HepG2 (cell line): ENCODE measurements around the gene TARBP2. TPM values are rescaled to one million over a fixed set of nuclear protein-coding genes. Genes with fewer than 3 reads are reported as not detected.

Source experiments
- ARNT2 ChIP-seq: sonication (generic); formaldehyde crosslinking; IDR thresholded peaks from 2 replicates; pipeline ENCODE4 v1.8.0; 2022; ENCODE audit warnings: mild to moderate bottlenecking, low read depth, missing genetic modification reagents, moderate library complexity
- BCL6 ChIP-seq: IDR thresholded peaks from 2 replicates; pipeline ENCODE4 v1.6.1; 2016; ENCODE audit warnings: missing genetic modification reagents, missing compliant biosample characterization
- CBX2 ChIP-seq, 2 experiments: fragments of 200-600 bp in 1 of 2; sonication (generic); formaldehyde crosslinking in 1 of 2; IDR thresholded peaks; 2 replicates each; pipeline versions ENCODE4 v1.7.0 to v1.8.1; 2018 to 2022; ENCODE audit warnings: low read depth in 2 of 2, low read length in 1 of 2, mild to moderate bottlenecking in 1 of 2, missing genetic modification reagents in 1 of 2
- EZH2 ChIP-seq: conservative IDR thresholded peaks from 2 replicates; pipeline ENCODE4 v1.6.1; 2012; ENCODE audit warnings: mild to moderate bottlenecking, low read depth, low read length, moderate library complexity
- IRF9 ChIP-seq: sonication (generic); formaldehyde crosslinking; IDR thresholded peaks from 2 replicates; pipeline ENCODE4 v1.8.0; 2022; ENCODE audit warnings: missing genetic modification reagents, mild to moderate bottlenecking, borderline replicate concordance
- MTF1 ChIP-seq: sonication (generic); formaldehyde crosslinking; IDR thresholded peaks from 2 replicates; pipeline ENCODE4 v1.5.0; 2020; ENCODE audit warnings: missing genetic modification reagents
- MYNN ChIP-seq: sonication (generic); formaldehyde crosslinking; IDR thresholded peaks from 2 replicates; pipeline ENCODE4 v1.4.0; 2020; ENCODE audit warnings: mild to moderate bottlenecking, low read depth, missing genetic modification reagents
- NCOA5 ChIP-seq: sonication (generic); formaldehyde crosslinking; IDR thresholded peaks from 2 replicates; pipeline ENCODE4 v1.4.0; 2020; ENCODE audit warnings: missing genetic modification reagents
- RXRB ChIP-seq: IDR thresholded peaks from 2 replicates; pipeline ENCODE4 v1.6.1; 2016; ENCODE audit warnings: borderline replicate concordance, missing genetic modification reagents, missing compliant biosample characterization
- SNAPC5 ChIP-seq: sonication (generic); formaldehyde crosslinking; IDR thresholded peaks from 2 replicates; pipeline ENCODE4 v1.8.1; 2023; ENCODE audit warnings: mild to moderate bottlenecking, missing genetic modification reagents, borderline replicate concordance
- SRF ChIP-seq: IDR thresholded peaks from 2 replicates; pipeline ENCODE4 v1.6.1; 2011; ENCODE audit warnings: mild to moderate bottlenecking, low read depth, low read length, moderate library complexity
- TBP ChIP-seq: sonication (generic); formaldehyde crosslinking; IDR thresholded peaks from 2 replicates; pipeline ENCODE4 v1.5.0; 2020; ENCODE audit warnings: missing genetic modification reagents
- TCF7 ChIP-seq: sonication (generic); IDR thresholded peaks from 2 replicates; pipeline ENCODE4 v1.6.1; 2016; ENCODE audit warnings: antibody characterized with exemption, low read depth
- YY1 ChIP-seq: IDR thresholded peaks from 2 replicates; pipeline ENCODE4 v1.6.1; 2011; ENCODE audit warnings: low read length, low read depth, moderate library complexity, mild to moderate bottlenecking; ENCODE audit not compliant: insufficient read depth, insufficient replicate concordance
- ZNF101 ChIP-seq: sonication (generic); formaldehyde crosslinking; IDR thresholded peaks from 2 replicates; pipeline ENCODE4 v1.4.0; 2020; ENCODE audit warnings: mild to moderate bottlenecking, low read depth, missing genetic modification reagents, borderline replicate concordance
- ZNF160 ChIP-seq: sonication (generic); formaldehyde crosslinking; IDR thresholded peaks from 2 replicates; pipeline ENCODE4 v1.8.0; 2022; ENCODE audit warnings: mild to moderate bottlenecking, inconsistent platforms, missing genetic modification reagents
- ZNF513 ChIP-seq: sonication (generic); formaldehyde crosslinking; conservative IDR thresholded peaks from 2 replicates; pipeline ENCODE4 v1.5.0; 2020; ENCODE audit warnings: missing genetic modification reagents
- ZNF609 ChIP-seq: sonication (generic); formaldehyde crosslinking; IDR thresholded peaks from 2 replicates; pipeline ENCODE4 v1.4.0; 2020; ENCODE audit warnings: mild to moderate bottlenecking, missing genetic modification reagents, borderline replicate concordance
- ZNF652 ChIP-seq: IDR thresholded peaks from 2 replicates; pipeline ENCODE4 v1.6.1; 2016; ENCODE audit warnings: low read depth, borderline replicate concordance
- ZNF670 ChIP-seq: sonication (generic); formaldehyde crosslinking; IDR thresholded peaks from 2 replicates; pipeline ENCODE4 v1.8.0; 2022; ENCODE audit warnings: mild to moderate bottlenecking, missing genetic modification reagents, borderline replicate concordance
- ZNF780A ChIP-seq: sonication (generic); formaldehyde crosslinking; IDR thresholded peaks from 2 replicates; pipeline ENCODE4 v1.8.0; 2022; ENCODE audit warnings: mild to moderate bottlenecking, missing genetic modification reagents, moderate library complexity
- ZSCAN12 ChIP-seq: sonication (generic); formaldehyde crosslinking; IDR thresholded peaks from 2 replicates; pipeline ENCODE4 v1.9.0; 2021; ENCODE audit warnings: mild to moderate bottlenecking, missing genetic modification reagents
- polyA plus RNA-seq, 8 experiments: library from polyadenylated mRNA; depleted of rRNA in 3 of 8; stranded (reverse) in 7 of 8; unstranded in 1 of 8; fragments of >200 nt; fragmentation: Illumina TruSeq in 4 of 8; extraction: Trizol in 4 of 8; gene quantifications; 2 replicates each; pipeline versions ENCODE4 v1.2.1 to v1.2.3, GENCODE V29; 2011 to 2016; ENCODE audit warnings: low read depth in 4 of 8, missing spikeins in 1 of 8, mixed read lengths in 1 of 8; ENCODE audit not compliant: insufficient read depth in 1 of 8
- total RNA-seq, 5 experiments: library from RNA; depleted of rRNA; stranded (reverse); fragments of >200 nt; fragmentation: Illumina TruSeq; extraction: Trizol; gene quantifications; 2 replicates each; pipeline ENCODE4 v1.2.3, GENCODE V29; 2016; ENCODE audit warnings: low read depth in 1 of 5

The TARBP2 gene
- total and polyA plus RNA-seq, 2 of the 13 experiments (the other 11 are each of a cell fraction or from before 2014, with no cell fraction given), result 47.0 to 55.5 TPM

- TF ChIP-seq ZNF513 (CRISPR knock-in tag) (no peak), ZNF160 (CRISPR knock-in tag) (no peak), EZH2 (no peak), SRF (no peak), ZNF780A (CRISPR knock-in tag) (no peak), NCOA5 (no peak), ARNT2 (peak; percentile 69; the same call in 1 of the 2 replicates), TCF7 (no peak), YY1 (no peak), ZNF609 (peak; percentile 73), IRF9 (no peak), TBP (CRISPR knock-in tag) (no peak), MYNN (CRISPR knock-in tag) (no peak), RXRB (CRISPR knock-in tag) (peak; percentile 96), ZNF652 (CRISPR knock-in tag) (no peak; the same call in 1 of the 2 replicates), MTF1 (CRISPR knock-in tag) (no peak), SNAPC5 (CRISPR knock-in tag) (no peak), ZNF670 (peak; percentile 62; the same call in 1 of the 2 replicates), CBX2 (IDR thresholded peaks at IDR 0.05; ENCODE audit: low read depth, low read length) (no peak), CBX2 (CRISPR knock-in tag; IDR thresholded peaks at IDR 0.05; ENCODE audit: low read depth) (no peak), ZSCAN12 (no peak), BCL6 (CRISPR knock-in tag) (peak; percentile 93), ZNF101 (CRISPR knock-in tag) (no peak)
Measured at GRCh38 chr12:53538209-53538689, 37.2 kb downstream of the TARBP2 start (continued).
